SK-N-MC (cell line): ENCODE results near the gene PPP2R2C.

Experiments
- DNase-seq: peaks from one replicate; pipeline ENCODE4 v3.0.0-alpha.2; 2011; ENCODE audit warnings: low read depth, low spot score
- H3K27ac ChIP-seq: fragments of 200-600 bp; sonication (generic); 2 replicates; pipeline ENCODE4 v1.5.1; 2016; ENCODE audit warnings: mixed run types
- H3K36me3 ChIP-seq: fragments of 200-600 bp; sonication (generic); 2 replicates; pipeline ENCODE4 v1.6.1; 2017; ENCODE audit warnings: antibody characterized with exemption, low read length, mixed read lengths; ENCODE audit not compliant: insufficient read depth
- H3K4me3 ChIP-seq: fragments of 200-600 bp; sonication (generic); 2 replicates; pipeline ENCODE4 v1.5.1; 2016
- H3K9ac ChIP-seq: fragments of 200-600 bp; sonication (generic); 2 replicates; pipeline ENCODE4 v1.8.0; 2017; ENCODE audit warnings: mixed run types, mixed read lengths; ENCODE audit not compliant: insufficient read length
- H3K9me3 ChIP-seq: fragments of 200-600 bp; sonication (generic); 2 replicates; pipeline ENCODE4 v1.6.1; 2017; ENCODE audit warnings: low read depth, mild to moderate bottlenecking, antibody characterized with exemption, low read length, moderate library complexity, mixed read lengths
- EZH2 ChIP-seq: fragments of 200-600 bp; sonication (generic); IDR thresholded peaks from one replicate; pipeline ENCODE4 v1.6.1; 2017; ENCODE audit warnings: antibody characterized with exemption
- FOXP2 ChIP-seq: optimal IDR thresholded peaks from 2 replicates; pipeline ENCODE3; 2011; ENCODE audit warnings: mild to moderate bottlenecking, moderate library complexity; ENCODE audit not compliant: insufficient read depth; ENCODE audit errors: extremely low read length, control extremely low read depth
- POLR2AphosphoS5 ChIP-seq: IDR thresholded peaks from 2 replicates; pipeline ENCODE4 v1.6.1; 2012; ENCODE audit warnings: mild to moderate bottlenecking, low read depth, low read length, borderline replicate concordance

PPP2R2C gene

DNA sequence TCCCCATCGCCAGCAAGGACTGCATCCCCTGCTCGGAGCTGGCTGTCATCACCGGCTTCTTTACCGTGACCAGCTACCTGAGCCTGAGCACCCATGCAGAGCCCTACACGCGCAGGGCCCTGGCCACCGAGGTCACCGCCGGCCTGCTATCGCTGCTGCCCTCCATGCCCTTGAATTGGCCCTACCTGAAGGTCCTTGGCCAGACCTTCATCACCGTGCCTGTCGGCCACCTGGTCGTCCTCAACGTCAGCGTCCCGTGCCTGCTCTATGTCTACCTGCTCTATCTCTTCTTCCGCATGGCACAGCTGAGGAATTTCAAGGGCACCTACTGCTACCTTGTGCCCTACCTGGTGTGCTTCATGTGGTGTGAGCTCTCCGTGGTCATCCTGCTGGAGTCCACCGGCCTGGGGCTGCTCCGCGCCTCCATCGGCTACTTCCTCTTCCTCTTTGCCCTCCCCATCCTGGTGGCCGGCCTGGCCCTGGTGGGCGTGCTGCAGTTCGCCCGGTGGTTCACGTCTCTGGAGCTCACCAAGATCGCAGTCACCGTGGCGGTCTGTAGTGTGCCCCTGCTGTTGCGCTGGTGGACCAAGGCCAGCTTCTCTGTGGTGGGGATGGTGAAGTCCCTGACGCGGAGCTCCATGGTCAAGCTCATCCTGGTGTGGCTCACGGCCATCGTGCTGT lies 171.2 kb downstream of the PPP2R2C start:
- Histone ChIP-seq H3K36me3 (no peaks in the 10 kb centered on the region), H3K9ac (no peak overlapping the region), H3K27ac (no peak overlapping the region), H3K9me3 (no peaks in the 10 kb centered on the region), H3K4me3 (no peak overlapping the region)
- DNase-seq: no peak
- TF ChIP-seq FOXP2 (no peak), POLR2AphosphoS5 (no peak), EZH2 (no peak)

DNA sequence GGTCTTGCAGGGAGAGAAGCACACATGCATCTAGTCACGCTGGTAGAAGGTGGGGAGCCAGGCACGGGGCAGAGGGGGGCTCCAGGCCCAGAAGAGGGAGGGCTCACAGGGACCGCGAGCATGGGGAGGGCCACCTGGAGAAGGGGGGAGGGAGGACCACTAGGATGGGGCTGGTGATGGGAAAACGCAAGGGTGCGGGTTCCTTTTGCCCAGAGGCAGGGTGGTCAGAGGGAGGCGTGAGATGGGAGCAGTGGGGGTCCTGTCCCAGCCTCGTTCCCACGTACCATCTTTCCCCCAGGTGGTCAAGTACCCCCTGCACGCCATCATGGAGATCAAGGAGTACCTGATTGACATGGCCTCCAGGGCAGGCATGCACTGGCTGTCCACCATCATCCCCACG lies 172.1 kb downstream of the PPP2R2C start:
- no peak overlapping the region for H3K27ac ChIP-seq
- H3K9ac ChIP-seq: no peak overlapping the region
- no peak overlapping the region for H3K4me3 ChIP-seq
- no peak for DNase-seq
- H3K9me3 ChIP-seq: no peaks in the 10 kb centered on the region
- no peaks in the 10 kb centered on the region for H3K36me3 ChIP-seq
- TF ChIP-seq FOXP2 (no peak), EZH2 (no peak), POLR2AphosphoS5 (no peak)

DNA sequence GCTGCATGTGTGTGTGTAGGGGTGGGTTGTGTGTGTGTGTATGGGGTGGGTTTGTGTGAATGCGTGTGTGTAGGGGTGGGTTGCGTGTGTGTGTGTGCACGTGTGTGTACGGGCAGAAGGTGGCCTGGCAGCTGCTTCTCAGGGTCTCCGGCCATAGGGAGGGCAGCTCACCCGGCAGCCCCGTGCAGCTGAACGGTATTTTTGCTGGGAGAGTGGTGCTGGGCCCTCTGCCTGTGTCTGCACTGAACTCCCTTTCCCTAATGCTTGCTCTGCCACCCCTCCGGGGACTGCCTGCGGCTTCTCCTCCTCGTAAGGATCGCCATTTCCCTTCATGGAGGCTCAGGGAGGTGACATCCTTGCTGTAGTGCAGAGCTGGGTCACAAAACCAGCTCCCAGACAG lies 172.5 kb downstream of the PPP2R2C start:
- Histone ChIP-seq H3K36me3 (no peaks in the 10 kb centered on the region), H3K9me3 (no peaks in the 10 kb centered on the region)

DNA sequence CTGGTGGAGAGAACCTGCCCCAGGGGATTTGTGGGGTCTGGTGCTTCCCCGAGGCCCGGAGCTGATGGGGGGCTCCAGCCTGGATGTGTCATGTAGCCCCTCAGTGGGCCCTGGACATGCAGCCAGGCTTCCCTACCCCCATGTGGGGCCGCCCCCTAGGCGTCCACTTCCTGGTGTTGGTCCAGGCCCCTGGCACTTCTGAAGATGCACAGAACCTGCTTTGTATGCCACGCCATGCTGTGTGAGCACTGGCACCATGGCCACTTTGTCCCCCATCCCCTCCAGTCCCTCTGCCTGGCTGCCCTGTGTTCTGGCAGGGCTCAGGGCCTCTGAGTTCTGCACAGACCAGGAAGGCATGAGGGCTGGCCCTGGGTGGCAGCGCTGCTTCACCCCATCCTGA lies 173.6 kb downstream of the PPP2R2C start:
- TF ChIP-seq POLR2AphosphoS5: no peak
- TF ChIP-seq FOXP2: no peak
- no peak for TF ChIP-seq EZH2
- Histone ChIP-seq H3K9me3 (no peaks in the 10 kb centered on the region), H3K36me3 (no peaks in the 10 kb centered on the region)

More for the DNA sequence above, 172.5 kb downstream of the PPP2R2C start:
- TF ChIP-seq POLR2AphosphoS5 (no peak), EZH2 (no peak), FOXP2 (no peak)
- Histone ChIP-seq H3K4me3 (no peak overlapping the region), H3K27ac (no peak overlapping the region), H3K9ac (no peak overlapping the region)
- DNase-seq: no peak

DNA sequence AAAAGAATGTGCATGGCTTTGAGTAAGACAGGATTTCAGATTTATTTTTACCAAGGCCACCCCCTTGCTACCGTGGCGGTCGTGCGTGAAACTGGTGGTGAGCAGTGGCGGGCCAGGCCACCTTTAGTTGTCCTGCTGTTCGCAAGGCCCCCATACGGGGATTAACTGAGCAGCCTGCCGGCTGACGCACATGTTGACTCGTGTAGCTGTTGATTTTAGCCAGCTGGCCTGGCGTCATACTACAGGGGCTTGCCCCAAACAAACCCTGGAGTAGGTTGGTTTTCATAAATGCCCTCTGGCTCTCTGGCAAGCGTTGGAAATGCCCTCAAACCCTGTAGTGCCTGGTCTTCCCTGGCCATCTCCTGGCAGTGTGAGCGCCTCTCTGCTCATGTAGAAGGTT lies 174.4 kb downstream of the PPP2R2C start:
- Histone ChIP-seq H3K36me3 (no peaks in the 10 kb centered on the region), H3K9ac (no peak overlapping the region), H3K4me3 (no peak overlapping the region), H3K9me3 (no peaks in the 10 kb centered on the region), H3K27ac (no peak overlapping the region)
- no peak for TF ChIP-seq FOXP2
- TF ChIP-seq POLR2AphosphoS5: no peak
- TF ChIP-seq EZH2: no peak
- no peak for DNase-seq

More for the DNA sequence above, 173.6 kb downstream of the PPP2R2C start:
- no peak overlapping the region for H3K27ac ChIP-seq
- no peak overlapping the region for H3K4me3 ChIP-seq
- H3K9ac ChIP-seq: no peak overlapping the region
- no peak for DNase-seq

DNA sequence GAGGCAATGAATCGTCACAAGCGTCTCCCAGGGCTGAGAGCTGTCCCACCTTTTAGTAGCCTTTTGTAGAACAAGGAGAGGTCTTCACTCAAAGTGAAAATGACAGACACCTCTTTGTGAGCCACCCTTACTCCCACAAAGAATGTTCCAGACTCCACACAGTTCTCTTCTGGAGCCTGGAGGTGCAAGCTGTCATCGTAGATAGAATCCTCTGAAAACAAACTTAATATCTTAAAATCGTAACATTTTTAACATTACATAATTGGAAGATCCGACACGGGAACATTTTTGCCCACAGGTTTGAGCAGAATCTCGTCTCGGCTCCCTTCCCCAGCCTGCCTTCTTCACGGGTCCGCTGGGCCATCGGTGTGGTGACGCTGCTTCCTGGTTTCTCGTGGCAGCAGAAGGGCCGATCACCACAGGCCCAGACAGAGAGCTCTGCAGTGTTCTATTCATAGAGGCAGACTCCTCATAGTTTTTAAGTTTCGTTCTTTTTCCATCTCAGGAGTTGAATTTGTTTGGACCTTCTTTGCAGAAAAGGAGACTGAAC lies 175.1 kb downstream of the PPP2R2C start:
- H3K9ac ChIP-seq: no peak overlapping the region
- no peak for DNase-seq
- H3K36me3 ChIP-seq: no peaks in the 10 kb centered on the region
- TF ChIP-seq EZH2 (no peak), FOXP2 (no peak)
- no peak overlapping the region for H3K4me3 ChIP-seq
- no peak overlapping the region for H3K27ac ChIP-seq
- H3K9me3 ChIP-seq: no peaks in the 10 kb centered on the region

DNA sequence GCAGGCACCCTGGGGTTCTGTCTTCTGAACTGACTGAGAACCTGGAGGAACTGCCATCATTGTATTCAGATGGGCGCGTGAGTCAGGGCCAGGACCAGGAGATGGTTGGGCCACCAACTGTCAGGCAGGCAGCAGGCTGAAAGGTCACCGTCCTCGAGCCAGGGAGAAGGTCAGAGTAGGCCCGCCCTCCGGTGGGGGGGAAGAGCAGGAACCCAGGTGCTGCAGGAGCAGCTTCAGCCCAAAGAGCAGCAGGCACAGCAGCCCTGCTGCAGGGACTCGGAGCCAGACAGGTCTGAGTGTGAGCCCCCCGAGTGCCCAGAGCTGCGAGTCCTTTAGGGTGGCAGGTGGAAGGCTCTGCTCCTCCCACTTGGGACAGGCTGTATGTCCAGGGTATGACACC lies 176.4 kb downstream of the PPP2R2C start:
- H3K9ac ChIP-seq: no peak overlapping the region
- no peak overlapping the region for H3K4me3 ChIP-seq
- TF ChIP-seq FOXP2: no peak
- TF ChIP-seq EZH2: no peak
- no peak for TF ChIP-seq POLR2AphosphoS5
- no peaks in the 10 kb centered on the region for H3K36me3 ChIP-seq
- no peak overlapping the region for H3K27ac ChIP-seq
- no peaks in the 10 kb centered on the region for H3K9me3 ChIP-seq
- no peak for DNase-seq

DNA sequence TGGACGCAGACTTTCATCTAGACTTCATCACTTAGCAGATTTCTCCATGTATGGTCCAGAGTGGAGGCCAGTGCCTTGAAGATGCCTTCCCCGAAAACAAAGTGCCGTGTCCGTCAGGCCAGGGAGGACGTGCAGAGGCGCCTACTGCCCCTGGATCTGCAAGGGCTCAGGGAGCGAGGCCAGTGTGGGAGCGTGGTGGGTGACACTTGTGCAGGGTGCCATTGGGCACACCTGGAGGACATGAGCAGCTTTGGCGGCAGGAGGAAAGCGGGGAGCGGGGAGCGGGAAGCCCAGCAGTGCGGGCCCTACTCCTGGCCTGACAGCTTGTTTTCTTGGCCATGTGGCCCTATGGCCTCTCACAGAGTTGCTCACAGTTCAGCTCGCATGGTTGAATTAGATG lies 176.9 kb downstream of the PPP2R2C start:
- DNase-seq: no peak
- no peak overlapping the region for H3K27ac ChIP-seq
- H3K9me3 ChIP-seq: no peaks in the 10 kb centered on the region
- H3K4me3 ChIP-seq: no peak overlapping the region
- no peaks in the 10 kb centered on the region for H3K36me3 ChIP-seq
- TF ChIP-seq FOXP2 (no peak), EZH2 (no peak), POLR2AphosphoS5 (no peak)
- H3K9ac ChIP-seq: no peak overlapping the region
